GM18870 (cell line): ENCODE measurements around the gene ACAP3.

Experiments used
- ATAC-seq: cut with Tn5 transposase; IDR thresholded peaks from one replicate; pipeline ENCODE4 v1.9.1; 2021; ENCODE audit warnings: moderate library complexity; ENCODE audit not compliant: unreplicated experiment

The ACAP3 gene

DNA sequence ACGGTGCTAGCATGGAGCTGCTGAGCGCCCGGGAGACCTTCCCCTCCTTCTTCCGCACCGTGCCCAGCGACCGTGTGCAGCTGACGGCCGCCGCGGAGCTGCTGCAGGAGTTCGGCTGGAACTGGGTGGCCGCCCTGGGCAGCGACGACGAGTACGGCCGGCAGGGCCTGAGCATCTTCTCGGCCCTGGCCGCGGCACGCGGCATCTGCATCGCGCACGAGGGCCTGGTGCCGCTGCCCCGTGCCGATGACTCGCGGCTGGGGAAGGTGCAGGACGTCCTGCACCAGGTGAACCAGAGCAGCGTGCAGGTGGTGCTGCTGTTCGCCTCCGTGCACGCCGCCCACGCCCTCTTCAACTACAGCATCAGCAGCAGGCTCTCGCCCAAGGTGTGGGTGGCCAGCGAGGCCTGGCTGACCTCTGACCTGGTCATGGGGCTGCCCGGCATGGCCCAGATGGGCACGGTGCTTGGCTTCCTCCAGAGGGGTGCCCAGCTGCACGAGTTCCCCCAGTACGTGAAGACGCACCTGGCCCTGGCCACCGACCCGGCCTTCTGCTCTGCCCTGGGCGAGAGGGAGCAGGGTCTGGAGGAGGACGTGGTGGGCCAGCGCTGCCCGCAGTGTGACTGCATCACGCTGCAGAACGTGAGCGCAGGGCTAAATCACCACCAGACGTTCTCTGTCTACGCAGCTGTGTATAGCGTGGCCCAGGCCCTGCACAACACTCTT is 24.5 kb upstream of the ACAP3 start:
- ATAC-seq, result no peak

DNA sequence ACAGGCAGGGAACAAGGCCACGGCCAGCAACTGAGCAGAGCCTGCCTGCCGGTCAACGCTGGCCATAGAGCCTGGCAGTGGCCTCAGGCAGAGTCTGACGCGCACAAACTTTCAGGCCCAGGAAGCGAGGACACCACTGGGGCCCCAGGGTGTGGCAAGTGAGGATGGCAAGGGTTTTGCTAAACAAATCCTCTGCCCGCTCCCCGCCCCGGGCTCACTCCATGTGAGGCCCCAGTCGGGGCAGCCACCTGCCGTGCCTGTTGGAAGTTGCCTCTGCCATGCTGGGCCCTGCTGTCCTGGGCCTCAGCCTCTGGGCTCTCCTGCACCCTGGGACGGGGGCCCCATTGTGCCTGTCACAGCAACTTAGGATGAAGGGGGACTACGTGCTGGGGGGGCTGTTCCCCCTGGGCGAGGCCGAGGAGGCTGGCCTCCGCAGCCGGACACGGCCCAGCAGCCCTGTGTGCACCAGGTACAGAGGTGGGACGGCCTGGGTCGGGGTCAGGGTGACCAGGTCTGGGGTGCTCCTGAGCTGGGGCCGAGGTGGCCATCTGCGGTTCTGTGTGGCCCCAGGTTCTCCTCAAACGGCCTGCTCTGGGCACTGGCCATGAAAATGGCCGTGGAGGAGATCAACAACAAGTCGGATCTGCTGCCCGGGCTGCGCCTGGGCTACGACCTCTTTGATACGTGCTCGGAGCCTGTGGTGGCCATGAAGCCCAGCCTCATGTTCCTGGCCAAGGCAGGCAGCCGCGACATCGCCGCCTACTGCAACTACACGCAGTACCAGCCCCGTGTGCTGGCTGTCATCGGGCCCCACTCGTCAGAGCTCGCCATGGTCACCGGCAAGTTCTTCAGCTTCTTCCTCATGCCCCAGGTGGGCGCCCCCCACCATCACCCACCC is 23.6 kb upstream of the ACAP3 start, which contains the start of gene TAS1R3:
TAS1R3 (plus strand) TSS at position 213 of the 898 bp plus-strand sequence; CDS start at position 279, 66 bp downstream.
- no peak for ATAC-seq

DNA sequence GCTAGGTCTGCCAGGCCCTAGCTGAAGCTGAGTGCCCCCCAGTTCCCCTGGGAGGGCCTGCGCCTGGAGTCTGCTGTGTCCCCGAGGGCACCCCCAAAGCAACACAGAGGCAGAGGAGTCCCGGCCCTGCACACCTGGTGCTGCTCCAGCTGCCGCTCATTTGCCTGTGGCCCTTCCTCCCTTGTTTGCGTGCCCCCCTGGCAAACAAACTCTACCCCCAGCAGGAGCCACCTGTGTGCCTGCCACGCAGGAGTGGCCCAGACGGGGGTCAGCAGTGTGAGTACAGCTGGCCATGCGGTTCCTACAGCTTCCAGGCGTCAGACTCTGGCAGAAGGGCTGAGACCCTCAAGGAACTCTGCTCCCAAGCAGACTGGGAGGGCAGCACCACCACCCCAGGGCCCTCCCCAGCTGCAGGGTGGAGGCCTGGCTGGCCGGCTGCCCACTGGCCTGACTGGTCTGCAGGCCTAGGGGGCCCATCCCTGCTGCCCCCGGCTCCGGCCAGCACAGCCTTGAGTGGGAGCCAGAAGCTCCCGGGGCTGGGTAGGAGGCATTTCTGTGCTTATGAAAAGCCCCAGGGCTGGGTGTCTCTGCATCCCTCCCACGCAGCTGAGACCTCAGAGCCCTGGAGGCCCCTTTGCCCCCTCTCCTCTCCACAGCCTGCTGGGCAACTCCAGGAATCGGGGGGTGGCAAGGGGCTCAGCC is 22.8 kb upstream of the ACAP3 start:
- no peak for ATAC-seq

DNA sequence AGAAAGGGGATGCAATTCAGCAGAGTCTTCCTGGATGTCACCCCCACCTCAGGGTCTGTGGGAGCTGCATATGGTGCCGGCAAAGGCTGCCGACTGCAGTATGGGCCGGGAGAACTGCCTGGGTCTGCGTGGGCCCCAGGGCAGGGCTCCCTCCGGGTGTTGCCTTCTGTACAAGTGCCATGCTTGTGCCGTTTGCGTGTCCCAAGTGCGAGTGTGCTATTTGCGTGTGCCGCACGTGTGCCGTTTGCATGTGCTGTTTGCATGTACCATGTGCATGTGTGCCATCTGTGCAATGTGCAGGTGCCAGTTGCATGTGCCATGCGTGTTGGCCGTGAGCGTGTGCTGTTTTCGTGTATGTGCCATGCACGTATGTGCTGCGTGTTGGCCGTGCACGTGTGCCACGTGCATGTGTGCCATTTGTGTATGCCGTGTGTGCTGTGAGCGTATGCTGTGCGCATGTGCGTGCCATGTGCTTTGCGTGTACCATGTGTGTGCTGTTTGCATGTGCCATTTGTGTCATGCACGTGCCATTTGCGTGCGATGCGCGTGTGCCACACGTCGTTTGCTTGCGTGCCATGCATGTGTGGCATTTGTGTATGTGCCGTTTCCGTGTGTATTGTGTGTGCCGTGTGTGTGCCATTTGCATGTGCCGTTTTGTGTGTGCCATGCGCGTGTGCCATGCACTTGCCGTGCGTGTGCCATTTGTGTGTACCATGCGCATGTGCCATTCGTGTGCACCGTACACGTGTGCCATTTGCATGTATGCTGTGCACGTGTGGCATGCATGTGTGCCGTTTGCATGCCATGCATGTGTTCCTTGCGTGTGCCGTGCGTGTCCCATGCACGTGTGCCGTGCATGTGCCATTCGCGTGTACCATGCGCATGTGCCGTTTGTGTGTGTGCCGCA is 21.8 kb upstream of the ACAP3 start:
- ATAC-seq, result no peak

DNA sequence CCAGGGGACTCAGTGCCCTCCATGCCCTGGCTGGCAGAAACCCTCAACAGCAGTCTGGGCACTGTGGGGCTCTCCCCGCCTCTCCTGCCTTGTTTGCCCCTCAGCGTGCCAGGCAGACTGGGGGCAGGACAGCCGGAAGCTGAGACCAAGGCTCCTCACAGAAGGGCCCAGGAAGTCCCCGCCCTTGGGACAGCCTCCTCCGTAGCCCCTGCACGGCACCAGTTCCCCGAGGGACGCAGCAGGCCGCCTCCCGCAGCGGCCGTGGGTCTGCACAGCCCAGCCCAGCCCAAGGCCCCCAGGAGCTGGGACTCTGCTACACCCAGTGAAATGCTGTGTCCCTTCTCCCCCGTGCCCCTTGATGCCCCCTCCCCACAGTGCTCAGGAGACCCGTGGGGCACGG is 20.5 kb upstream of the ACAP3 start:
- ATAC-seq, result no peak

DNA sequence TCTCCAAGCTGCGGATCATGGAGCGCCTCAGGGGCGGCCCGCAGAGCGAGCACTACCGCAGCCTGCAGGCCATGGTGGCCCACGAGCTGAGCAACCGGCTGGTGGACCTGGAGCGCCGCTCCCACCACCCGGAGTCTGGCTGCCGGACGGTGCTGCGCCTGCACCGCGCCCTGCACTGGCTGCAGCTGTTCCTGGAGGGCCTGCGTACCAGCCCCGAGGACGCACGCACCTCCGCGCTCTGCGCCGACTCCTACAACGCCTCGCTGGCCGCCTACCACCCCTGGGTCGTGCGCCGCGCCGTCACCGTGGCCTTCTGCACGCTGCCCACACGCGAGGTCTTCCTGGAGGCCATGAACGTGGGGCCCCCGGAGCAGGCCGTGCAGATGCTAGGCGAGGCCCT is 19.6 kb upstream of the ACAP3 start:
- no peak for ATAC-seq

DNA sequence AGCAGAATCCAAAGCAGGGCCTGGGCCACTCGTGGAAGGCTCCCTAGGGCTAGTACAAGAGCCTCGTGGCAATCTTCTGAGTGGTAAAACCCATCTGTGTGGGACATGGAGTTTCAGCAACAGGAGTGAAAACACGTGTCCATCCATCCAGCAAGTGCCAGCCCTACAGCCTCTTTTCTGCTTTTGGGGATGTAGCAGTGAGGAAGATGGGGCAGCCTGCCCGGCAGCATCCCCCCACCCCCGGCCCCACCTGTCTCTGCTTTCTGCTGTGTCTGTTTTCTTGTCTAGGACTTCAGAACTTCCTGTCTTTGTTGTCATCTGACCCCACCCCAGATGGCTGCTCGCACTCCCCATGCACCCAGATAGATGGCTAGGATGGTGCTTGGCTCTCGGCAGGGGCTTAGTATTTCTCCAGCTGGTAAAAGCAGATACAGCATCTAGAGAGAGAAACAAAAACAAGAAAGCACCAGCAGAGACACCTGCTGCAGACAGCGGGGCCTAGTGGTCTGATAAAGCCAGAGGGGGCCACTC is 18.4 kb upstream of the ACAP3 start:
- ATAC-seq, result no peak

DNA sequence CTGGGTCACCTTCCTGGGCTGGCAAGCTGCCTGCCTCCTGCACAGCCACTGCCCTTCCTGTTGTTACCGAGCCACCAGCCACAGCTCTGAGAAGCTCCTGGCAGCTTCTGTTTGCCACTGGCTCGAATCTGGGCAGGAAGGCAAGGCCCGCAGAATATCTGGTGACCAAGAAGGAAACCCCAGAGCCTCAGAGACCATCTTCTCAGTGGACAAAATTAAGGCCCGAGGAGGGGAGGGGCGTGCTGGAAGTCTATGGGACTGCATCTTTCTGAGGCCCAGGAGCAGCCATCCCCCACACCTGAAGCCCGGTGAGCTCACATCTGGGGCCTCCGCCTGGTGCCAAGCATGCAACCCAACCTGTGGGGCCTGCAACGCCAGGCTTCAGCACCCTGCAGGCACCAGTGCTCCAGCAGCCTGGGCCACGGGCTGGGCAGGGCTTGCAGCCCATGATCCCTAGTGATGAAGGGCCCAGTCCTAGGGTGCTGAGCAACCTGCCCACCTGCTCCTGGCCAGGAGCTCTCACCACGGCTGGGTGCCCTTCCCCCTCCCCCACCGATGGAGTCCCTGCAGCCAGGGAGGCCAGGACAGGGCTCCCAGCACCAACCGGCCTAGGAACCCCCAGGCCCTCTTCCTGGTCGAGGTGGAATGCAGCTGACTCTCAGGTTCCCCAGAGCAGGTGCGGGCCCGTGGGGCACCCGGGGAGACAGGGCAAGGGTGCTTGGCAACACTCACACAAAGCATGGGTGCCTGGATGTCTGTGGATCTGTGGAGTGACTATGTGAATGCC is 17.8 kb upstream of the ACAP3 start:
- ATAC-seq, result no peak

DNA sequence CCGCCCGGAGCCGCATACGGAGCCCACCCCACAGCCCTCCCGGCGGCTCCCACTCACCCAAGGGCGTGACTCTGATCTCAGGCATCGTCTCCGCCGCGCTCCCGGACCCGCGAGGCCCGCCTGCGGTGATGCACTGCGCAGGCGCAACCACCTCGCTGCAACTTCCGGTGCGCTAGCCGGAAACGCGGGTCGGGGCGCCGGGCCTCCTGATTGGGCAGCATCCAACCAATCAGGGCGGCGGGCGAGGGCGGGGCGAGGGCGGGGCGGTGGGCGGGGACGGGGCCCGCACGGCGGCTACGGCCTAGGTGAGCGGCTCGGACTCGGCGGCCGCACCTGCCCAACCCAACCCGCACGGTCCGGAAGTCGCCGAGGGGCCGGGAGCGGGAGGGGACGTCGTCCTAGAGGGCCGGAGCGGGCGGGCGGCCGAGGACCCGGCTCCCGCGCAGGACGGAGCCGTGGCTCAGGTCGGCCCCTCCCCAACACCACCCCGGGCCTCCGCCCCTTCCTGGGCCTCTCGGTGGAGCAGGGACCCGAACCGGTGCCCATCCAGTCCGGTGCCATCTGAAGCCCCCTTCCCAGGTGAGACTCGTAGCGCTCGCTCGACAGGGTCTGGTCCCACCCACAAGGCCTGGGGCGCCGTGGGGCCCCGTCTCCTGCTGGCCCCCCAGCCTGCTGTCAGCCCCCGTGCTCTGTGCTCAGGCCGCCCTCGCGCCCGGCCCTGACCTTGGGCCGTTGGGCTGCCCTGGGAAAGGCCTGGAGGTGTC is 17.0 kb upstream of the ACAP3 start, which contains the start of the genes CPTP and INTS11:
CPTP (plus strand) TSS at position 279 of the 764 bp plus-strand sequence. CDS start 2,109 bp downstream, outside the sequence.
INTS11 (minus strand) TSS at position 137 of the 764 bp plus-strand sequence; CDS start at position 85, 52 bp downstream.
- ATAC-seq, result peak; percentile 57

DNA sequence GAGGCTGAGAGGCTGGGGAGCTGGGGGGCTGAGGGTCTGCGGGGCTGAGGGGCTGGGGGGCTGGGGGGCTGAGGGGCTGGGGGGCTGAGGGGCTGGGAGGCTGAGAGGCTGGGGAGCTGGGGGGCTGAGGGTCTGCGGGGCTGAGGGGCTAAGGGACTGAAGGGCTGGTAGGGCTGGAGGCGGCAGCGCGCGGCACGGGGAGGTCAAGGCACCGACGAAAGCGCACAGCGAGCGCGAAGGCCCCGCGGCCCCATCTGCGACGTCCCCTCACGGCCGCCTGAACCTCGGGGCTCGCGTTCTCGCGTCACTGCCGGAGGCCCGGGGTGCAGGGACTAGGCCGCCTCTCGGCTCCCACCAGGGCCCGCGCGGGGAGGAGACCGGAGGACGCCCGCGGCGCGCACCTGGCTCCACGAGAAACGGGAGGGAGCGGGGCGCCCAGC is 16.4 kb upstream of the ACAP3 start:
- peak; percentile 21 for ATAC-seq

DNA sequence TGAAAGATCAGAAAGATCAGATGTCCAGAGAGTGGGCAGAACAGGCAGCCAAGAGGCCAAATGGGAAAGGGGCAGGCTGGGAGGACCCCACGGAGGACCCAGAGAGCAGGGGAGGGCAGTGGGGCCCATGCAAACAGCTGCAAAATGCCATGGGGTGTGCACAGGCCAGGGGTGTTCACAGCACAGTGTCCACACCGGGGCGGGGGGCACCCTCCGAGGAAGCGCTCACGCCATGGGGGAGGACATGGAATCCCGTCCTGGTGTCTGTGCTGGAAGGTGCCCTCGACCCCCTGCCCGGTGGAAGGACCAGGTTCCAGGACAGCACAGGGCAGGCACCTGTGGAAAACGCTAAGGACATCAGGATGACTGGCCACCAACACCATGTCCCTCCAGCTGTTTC is 15.2 kb upstream of the ACAP3 start:
- no peak for ATAC-seq

DNA sequence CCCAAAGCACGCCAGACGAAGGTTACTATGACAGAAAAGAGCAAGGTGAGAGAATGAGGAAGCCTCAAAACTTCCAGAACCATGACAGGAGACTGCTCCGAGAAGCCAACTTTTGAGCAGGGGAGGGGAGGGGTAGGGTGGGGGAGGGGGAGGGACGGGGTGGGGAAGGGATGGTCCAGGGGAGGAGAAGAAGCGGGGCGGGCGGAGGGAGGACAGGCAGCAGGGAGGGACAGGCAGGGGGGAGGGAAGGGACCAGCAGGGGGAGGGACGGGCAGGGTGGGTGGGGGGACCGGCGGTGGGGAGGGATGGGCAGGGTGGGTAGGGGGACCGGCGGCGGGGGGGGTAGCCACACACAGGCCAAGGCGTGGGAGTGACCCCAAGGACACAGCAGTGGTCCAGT is 14.7 kb upstream of the ACAP3 start:
- ATAC-seq, result no peak

DNA sequence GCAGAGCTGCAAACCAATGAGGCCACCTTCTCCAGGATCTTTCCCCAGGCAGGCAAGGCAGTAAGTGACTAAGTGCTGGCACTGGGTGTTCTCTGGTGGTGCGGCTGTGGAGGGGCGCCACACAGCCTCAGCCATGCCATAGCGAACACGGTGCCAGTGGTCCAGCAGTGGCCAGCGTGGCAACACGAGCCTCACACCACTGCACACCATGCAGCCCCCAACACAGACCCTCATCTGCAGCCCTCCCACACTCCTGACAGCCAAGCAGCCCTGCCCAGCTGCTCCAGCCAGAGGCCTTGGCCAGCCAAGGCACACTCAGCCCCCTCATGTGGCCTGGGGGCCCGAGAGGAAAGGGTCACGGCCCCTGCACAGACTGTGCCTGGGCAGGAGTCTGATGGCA is 13.7 kb upstream of the ACAP3 start:
- ATAC-seq, result no peak

DNA sequence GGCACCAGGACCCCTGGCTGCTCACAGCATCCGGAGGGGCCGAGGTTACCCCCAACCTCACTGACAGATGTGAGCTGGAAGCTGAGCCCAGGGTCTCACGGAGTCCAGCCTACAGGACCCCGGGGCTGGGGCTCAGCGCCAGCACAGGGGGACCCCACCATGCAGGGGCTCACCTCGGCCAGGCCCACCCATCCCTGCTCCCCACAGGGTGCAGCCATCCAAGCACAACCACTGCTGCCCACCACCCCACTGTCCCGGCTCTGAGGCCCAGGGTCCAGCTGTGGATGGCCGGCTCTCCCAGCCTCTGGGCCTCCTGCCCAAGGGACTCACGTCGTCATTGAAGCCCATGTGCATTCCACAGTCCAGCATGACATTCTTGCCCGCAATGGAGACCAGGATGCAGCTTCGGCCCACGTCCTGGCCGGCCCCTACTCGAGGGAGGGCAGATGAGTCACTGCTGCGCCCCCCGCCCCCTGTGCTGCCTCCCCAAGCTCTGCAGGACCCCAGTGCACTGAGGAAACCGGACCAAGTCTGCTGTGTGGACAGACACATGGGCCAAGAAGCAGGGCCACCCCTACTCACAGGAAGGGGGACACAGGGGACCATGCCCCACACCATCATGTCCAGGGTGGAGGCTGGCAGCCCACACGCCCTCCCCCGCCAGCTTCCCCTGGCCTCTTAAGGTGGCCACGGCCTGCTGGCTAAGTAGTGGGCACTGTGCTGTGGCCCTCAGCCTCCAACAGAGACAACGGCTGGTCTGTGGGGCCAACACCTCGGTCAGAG is 13.1 kb upstream of the ACAP3 start:
- no peak for ATAC-seq

DNA sequence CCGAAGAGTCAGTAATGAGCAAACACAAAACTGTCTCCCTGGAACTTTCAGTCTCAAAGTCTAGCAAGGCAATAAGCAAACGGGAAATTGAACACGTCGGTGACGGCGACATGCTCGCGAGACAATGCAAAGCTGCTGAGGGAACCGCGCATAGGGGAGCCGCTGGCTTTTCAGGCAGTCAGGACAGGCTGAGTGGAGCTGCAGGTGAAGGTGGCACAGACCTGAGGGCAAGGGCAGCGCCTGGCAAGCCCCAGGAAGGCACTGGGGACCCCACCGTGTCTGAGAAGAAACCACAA is 11.9 kb upstream of the ACAP3 start:
- no peak for ATAC-seq

DNA sequence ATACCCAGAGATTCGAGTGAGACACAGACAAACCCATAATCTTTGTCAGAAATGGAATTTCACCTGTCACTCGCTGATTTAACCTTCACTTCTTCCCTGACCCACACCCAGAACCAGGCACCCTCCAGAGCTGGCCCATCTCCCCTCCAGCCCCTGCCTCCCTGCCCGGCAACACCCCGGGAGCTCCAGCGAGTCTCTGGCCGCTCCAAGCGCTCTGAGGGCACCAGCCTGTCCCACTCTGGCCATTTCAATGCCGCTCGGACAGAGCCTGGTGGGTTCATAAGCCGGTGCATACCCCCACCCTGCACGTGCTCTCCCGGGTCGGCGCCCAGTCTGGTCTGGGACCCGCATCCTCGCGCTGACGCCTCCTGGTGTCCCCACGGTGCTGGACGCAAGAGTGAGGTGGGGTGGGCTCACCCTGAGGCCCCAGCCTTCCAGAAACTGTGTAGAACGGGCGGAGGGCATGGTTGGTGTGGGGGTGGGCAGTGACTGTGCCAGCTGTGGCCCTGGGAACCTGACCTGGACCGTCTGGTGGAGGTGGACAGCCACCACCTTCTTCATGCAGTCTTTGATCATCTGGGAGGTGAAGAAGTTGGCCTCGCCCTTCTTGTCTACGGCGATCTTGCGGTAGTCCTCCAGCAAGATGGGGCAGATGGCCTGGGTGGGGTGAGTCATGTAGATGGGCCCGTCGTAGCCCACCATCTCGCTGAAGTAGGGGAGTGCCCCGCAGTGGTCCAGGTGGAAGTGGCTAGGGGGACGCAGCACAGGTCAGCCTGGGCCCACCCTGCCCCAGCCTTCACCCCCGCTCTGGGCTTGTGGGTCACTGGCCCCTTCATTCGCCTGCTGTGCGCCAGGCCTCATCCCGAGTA is 11.3 kb upstream of the ACAP3 start:
- no peak for ATAC-seq

DNA sequence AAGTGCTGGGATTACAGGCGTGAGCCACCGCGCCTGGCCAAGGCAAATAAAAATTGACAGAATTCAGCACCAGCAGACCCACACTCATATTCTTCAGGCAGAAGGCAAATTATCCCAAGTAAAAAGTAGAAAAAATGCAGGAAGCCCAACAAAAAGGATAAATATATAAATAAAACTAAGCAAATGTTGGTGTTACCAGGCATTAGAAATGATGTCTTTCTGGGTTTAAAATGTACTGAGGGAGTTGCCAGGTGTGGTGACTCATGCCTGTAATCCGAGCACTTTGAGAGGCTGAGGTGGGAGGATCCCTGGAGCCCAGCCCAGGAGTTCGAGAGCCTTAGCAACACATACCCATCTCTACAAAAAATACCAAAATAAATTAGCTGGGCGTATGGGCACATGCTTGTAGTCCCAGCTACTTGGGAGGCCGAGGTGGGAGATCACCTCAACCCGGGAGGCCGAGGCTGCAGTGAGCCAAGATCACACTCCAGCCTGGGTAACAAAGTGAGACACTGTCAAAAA is 10.5 kb upstream of the ACAP3 start:
- no peak for ATAC-seq
